Body of pancreas (tissue), 4 donors: ENCODE measurements around the gene DCD. TPM values are rescaled to one million over a fixed set of nuclear protein-coding genes. Genes with fewer than 3 reads are reported as not detected.
"Not testable (repeated sequence)": the region's sequence is repeated elsewhere in the genome, so short reads cannot be mapped to it uniquely, and the experiment has no call there.

Experiments used
- ATAC-seq: fragments of 150-250 bp; one replicate; pipeline ENCODE4 v1.9.1; 2016
- DNase-seq, 4 donors: peaks; one replicate each; pipeline ENCODE4 v3.0.0-alpha.2; 2019
- H3K27ac ChIP-seq, 4 donors: fragments of 200-600 bp; sonication (generic); 1 replicate in 3 of 4; 2 replicates in 1 of 4; pipeline versions ENCODE4 v1.5.1 to v1.6.1; 2016 to 2019; ENCODE audit warnings: mild to moderate bottlenecking in 1 of 4, mixed read lengths in 1 of 4, moderate library complexity in 1 of 4
- H3K27me3 ChIP-seq, 2 donors: fragments of 200-600 bp; sonication (generic); one replicate each; pipeline ENCODE4 v1.6.0; 2016; ENCODE audit warnings: mild to moderate bottlenecking in 1 of 2
- H3K36me3 ChIP-seq, 2 donors: fragments of 200-600 bp; sonication (generic); replicated peaks in 1 of 2; 2 replicates each; pipeline ENCODE4 v1.5.1; 2016; ENCODE audit warnings: low read depth in 2 of 2; ENCODE audit not compliant: insufficient read depth in 1 of 2
- H3K4me1 ChIP-seq: fragments of 200-600 bp; sonication (generic); one replicate; pipeline ENCODE4 v1.6.0; 2016
- H3K4me3 ChIP-seq, 2 donors: fragments of 200-600 bp; sonication (generic); 1 replicate in 1 of 2; 2 replicates in 1 of 2; pipeline ENCODE4 v1.5.1; 2016 to 2019
- H3K9me3 ChIP-seq, 3 donors: fragments of 200-600 bp; sonication (generic); 1 replicate in 2 of 3; 2 replicates in 1 of 3; pipeline ENCODE4 v1.5.1; 2016
- POLR2A ChIP-seq, 3 donors: fragments of 450-650 bp; IDR thresholded peaks; one replicate each; pipeline ENCODE4 v1.6.1; 2016; ENCODE audit warnings: antibody characterized with exemption in 3 of 3, mild to moderate bottlenecking in 2 of 3
- WGBS, 2 donors: methylation state at CpG; one replicate each; pipeline ENCODE4 v1.1.5; 2017; 5-methylcytosine and 5-hydroxymethylcytosine counted together
- intact Hi-C: fragments of 100-400 bp; cut with DNase I; formaldehyde crosslinking; loops from one replicate; pipeline ENCODE4 v1.15.1; 2023
- total RNA-seq, 2 donors: library from RNA; depleted of rRNA; stranded (reverse); fragments of >200 nt; gene quantifications; one replicate each; pipeline ENCODE4 v1.1.0, GENCODE V29; 2016
- TF ChIP-seq, protein P1 (sequence below), 7 experiments: fragments of 450-650 bp in 4 of 7; fragments of 200-600 bp in 3 of 7; sonication (generic) in 3 of 7; IDR thresholded peaks; one replicate each; pipeline ENCODE4 v1.5.1; 2016 to 2019; ENCODE audit warnings: antibody characterized with exemption in 7 of 7

Gene DCD
- total RNA-seq, 2 donors from 2014 or later = not detected

- 48 to 52% methylated on average over 3 of the region's 3 CpGs for WGBS, 2 donors
- peak in 3 of 4 donors; percentile 28 to 60 (median 38) for DNase-seq
- no peak overlapping the region for H3K27ac ChIP-seq
- H3K9me3 ChIP-seq = no peaks in the 10 kb centered on the region
- no peaks in the 10 kb centered on the region for H3K27me3 ChIP-seq
- no peaks in the 10 kb centered on the region for H3K36me3 ChIP-seq
- TF ChIP-seq POLR2A (IDR thresholded peaks at IDR 0.05) = no peak
- TF ChIP-seq, protein P1, sequence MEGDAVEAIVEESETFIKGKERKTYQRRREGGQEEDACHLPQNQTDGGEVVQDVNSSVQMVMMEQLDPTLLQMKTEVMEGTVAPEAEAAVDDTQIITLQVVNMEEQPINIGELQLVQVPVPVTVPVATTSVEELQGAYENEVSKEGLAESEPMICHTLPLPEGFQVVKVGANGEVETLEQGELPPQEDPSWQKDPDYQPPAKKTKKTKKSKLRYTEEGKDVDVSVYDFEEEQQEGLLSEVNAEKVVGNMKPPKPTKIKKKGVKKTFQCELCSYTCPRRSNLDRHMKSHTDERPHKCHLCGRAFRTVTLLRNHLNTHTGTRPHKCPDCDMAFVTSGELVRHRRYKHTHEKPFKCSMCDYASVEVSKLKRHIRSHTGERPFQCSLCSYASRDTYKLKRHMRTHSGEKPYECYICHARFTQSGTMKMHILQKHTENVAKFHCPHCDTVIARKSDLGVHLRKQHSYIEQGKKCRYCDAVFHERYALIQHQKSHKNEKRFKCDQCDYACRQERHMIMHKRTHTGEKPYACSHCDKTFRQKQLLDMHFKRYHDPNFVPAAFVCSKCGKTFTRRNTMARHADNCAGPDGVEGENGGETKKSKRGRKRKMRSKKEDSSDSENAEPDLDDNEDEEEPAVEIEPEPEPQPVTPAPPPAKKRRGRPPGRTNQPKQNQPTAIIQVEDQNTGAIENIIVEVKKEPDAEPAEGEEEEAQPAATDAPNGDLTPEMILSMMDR (IDR thresholded peaks at IDR 0.05) = peak; percentile 13 to 47 (median 39)
- peaks cover 10% of the 10 kb centered on the region for H3K4me1 ChIP-seq
- intact Hi-C loops = no loop called here
- no peak for ATAC-seq
- H3K4me3 ChIP-seq = no peak overlapping the region
Measured at GRCh38 chr12:54680374-54680773, 32.2 kb upstream of the DCD start.

DNA sequence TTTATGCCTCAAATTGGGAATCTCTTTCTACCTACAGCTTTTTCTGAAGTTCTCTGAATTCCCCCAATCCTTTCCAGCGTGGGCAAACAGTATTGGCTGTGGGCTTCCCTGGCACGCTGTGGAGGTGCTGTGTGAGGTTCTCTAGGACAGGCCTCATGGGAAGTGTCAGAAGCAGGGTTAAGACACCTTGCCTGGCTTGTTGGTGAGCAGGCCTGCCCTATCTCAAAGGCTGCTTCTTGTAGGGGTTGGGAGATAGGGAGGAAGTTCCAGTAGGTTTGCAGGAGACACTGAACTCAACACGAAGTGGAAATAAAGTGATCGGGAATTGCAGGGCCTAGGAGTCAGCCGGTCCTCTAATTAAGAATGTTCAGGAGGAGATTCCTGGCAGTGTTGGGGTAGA is 30.0 kb upstream of the DCD start:
- no peak for DNase-seq
- intact Hi-C loops = no loop called here

DNA sequence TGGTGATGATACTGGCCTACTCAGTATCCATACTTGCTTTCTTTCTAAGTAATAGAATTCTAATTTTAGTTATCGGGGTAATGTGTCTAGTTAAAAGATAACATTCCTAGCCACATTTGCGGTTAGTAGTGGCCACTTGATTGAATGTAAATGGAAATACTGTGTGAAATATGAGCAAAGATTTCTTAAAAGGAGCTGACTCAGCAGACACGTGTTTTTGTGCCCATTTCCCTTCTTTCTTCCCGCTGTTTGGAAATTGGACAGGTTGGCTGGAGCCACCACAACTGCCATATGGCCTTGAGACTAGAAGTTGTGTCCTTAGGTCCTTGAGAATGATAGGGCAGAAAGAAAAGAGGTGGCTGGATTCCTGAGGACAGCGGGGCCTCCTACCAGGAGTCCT is 19.8 kb upstream of the DCD start:
- intact Hi-C loops = no loop called here
- Histone ChIP-seq H3K4me1 (peaks cover 13% of the 10 kb centered on the region), H3K9me3 (no peaks in the 10 kb centered on the region), H3K4me3 (no peak overlapping the region), H3K27ac (no peak overlapping the region), H3K27me3 (no peaks in the 10 kb centered on the region), H3K36me3 (no peaks in the 10 kb centered on the region)
- 89 to 90% methylated on average over 5 of the region's 5 CpGs for WGBS, 2 donors
- ATAC-seq = no peak
- TF ChIP-seq, protein P1 (IDR thresholded peaks at IDR 0.05) = no peak
- TF ChIP-seq POLR2A (IDR thresholded peaks at IDR 0.05) = no peak
- no peak for DNase-seq

More for the DNA sequence above, 30.0 kb upstream of the DCD start:
- WGBS, 2 donors = 74 to 91% methylated on average over 5 of the region's 5 CpGs
- no peaks in the 10 kb centered on the region for H3K4me1 ChIP-seq
- TF ChIP-seq POLR2A (IDR thresholded peaks at IDR 0.05) = no peak
- TF ChIP-seq, protein P1 (IDR thresholded peaks at IDR 0.05) = no peak
- H3K27ac ChIP-seq = no peak overlapping the region
- no peaks in the 10 kb centered on the region for H3K36me3 ChIP-seq
- H3K9me3 ChIP-seq = no peaks in the 10 kb centered on the region
- H3K27me3 ChIP-seq = no peaks in the 10 kb centered on the region
- ATAC-seq = no peak
- H3K4me3 ChIP-seq = no peak overlapping the region

- no peaks in the 10 kb centered on the region for H3K27me3 ChIP-seq
- no peak overlapping the region for H3K4me3 ChIP-seq
- peaks cover 13% of the 10 kb centered on the region for H3K4me1 ChIP-seq
- H3K9me3 ChIP-seq = no peaks in the 10 kb centered on the region
- WGBS, 2 donors = 60 to 68% methylated on average over 3 of the region's 3 CpGs
- H3K36me3 ChIP-seq = no peaks in the 10 kb centered on the region
- intact Hi-C loops = no loop called here
- DNase-seq (peak in 1 of 4 donors; percentile 9), ATAC-seq (peak; percentile 83)
- H3K27ac ChIP-seq = no peak overlapping the region
- TF ChIP-seq, protein P1 (IDR thresholded peaks at IDR 0.05) = no peak
- TF ChIP-seq POLR2A (IDR thresholded peaks at IDR 0.05) = no peak
Measured at GRCh38 chr12:54666008-54666407, 17.8 kb upstream of the DCD start.

- H3K9me3 ChIP-seq, ATAC-seq, DNase-seq, H3K27me3 ChIP-seq, H3K36me3 ChIP-seq, H3K4me3 ChIP-seq, intact Hi-C loops, H3K27ac ChIP-seq: not testable (repeated sequence)
- 69 to 74% methylated on average over 3 of the region's 3 CpGs for WGBS, 2 donors
- H3K4me1 ChIP-seq = peaks cover 13% of the 10 kb centered on the region
Measured at GRCh38 chr12:54665022-54665635, 17.0 kb upstream of the DCD start.
